ENCODE measurements around the gene GPER1. TPM values are rescaled to one million over a fixed set of nuclear protein-coding genes. Genes with fewer than 3 reads are reported as not detected.
"Not testable (repeated sequence)": the region's sequence is repeated elsewhere in the genome, so short reads cannot be mapped to it uniquely, and the experiment has no call there.

Gene GPER1
- 4.9 and 8.0 TPM in 2 replicates for total RNA-seq (2014; rRNA removed)
- percentile 42 among the genes with signal in this experiment for Bru-seq, nascent RNA
- BruChase-seq, experiment 1, labeled RNA remaining after a 6-hour chase = percentile 58 among the genes with signal in this experiment
- BruChase-seq, experiment 2, labeled RNA remaining after a 2-hour chase = percentile 53 among the genes with signal in this experiment
- long read RNA-seq, transcript GPER1-201 (2 exons, 2,778 nt) = major isoform, 17 of 31 reads
- long read RNA-seq, partial matches to known transcripts = 0 of 31 reads
- long read RNA-seq, other reads (novel, unspliced or antisense) = 9 of 31 reads

- H3K9me2 ChIP-seq (replicated peaks; ENCODE audit: low read length) = no peaks in the 10 kb centered on the region
- POLR2A ChIA-PET (ENCODE audit: unreplicated experiment) = no interaction called here
- peak within 1 kb of the TSS; percentile 88 for H3K4me2 ChIP-seq (ENCODE audit: low read length)
- CTCF ChIA-PET = interaction anchor here (0.6 to 1.2 kb wide), 2 partner anchors 35 to 56 kb away, joined by 3 to 5 read pairs; no protein-coding TSS in a partner anchor
- H3F3A ChIP-seq (ENCODE audit: low read length, unreplicated experiment) = no peaks in the 10 kb centered on the region
- peak within 1 kb of the TSS; percentile 82 for H2AFZ ChIP-seq (ENCODE audit: low read length)
- peak; percentile 67 for DNase-seq
- H3K9ac ChIP-seq (ENCODE audit: low read length) = peak within 1 kb of the TSS; percentile 71
- peak within 1 kb of the TSS; percentile 57 for H3K27ac ChIP-seq (ENCODE audit: low read length)
- ATAC-seq = peak; percentile 79
- peaks cover 31% of the 10 kb centered on the region for H3K4me1 ChIP-seq (ENCODE audit: insufficient read depth, low read length)
- intact Hi-C loops (cut with micrococcal nuclease) = loop anchor here (1.0 to 5.0 kb wide), 3 partner anchors 57 to 89 kb away; no protein-coding TSS in a partner anchor
- peak within 1 kb of the TSS; percentile 70 for H3K4me3 ChIP-seq (ENCODE audit: low read length)
- no peaks in the 10 kb centered on the region for H4K20me1 ChIP-seq (ENCODE audit: low read length)
- peaks cover 5% of the 10 kb centered on the region for H3K79me2 ChIP-seq (ENCODE audit: low read length)
- no peaks in the 10 kb centered on the region for H3K27me3 ChIP-seq (ENCODE audit: low read length)
- no TSS peak for BruUV-seq (replicated peaks)
- H3K36me3 ChIP-seq (ENCODE audit: low read depth, low read length) = no peaks in the 10 kb centered on the region
- H3K9me3 ChIP-seq (ENCODE audit: low read length) = no peaks in the 10 kb centered on the region
- TF ChIP-seq, protein P1, sequence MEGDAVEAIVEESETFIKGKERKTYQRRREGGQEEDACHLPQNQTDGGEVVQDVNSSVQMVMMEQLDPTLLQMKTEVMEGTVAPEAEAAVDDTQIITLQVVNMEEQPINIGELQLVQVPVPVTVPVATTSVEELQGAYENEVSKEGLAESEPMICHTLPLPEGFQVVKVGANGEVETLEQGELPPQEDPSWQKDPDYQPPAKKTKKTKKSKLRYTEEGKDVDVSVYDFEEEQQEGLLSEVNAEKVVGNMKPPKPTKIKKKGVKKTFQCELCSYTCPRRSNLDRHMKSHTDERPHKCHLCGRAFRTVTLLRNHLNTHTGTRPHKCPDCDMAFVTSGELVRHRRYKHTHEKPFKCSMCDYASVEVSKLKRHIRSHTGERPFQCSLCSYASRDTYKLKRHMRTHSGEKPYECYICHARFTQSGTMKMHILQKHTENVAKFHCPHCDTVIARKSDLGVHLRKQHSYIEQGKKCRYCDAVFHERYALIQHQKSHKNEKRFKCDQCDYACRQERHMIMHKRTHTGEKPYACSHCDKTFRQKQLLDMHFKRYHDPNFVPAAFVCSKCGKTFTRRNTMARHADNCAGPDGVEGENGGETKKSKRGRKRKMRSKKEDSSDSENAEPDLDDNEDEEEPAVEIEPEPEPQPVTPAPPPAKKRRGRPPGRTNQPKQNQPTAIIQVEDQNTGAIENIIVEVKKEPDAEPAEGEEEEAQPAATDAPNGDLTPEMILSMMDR (conservative IDR thresholded peaks at IDR 0.05; ENCODE audit: low read depth, low read length) = no peak
- TF ChIP-seq EZH2phosphoT487 (IDR thresholded peaks at IDR 0.05; ENCODE audit: borderline replicate concordance, low read length) = no peak
- TF ChIP-seq EZH2 (IDR thresholded peaks at IDR 0.05; ENCODE audit: low read length, unreplicated experiment) = no peak
These were observed at the start of gene GPER1 for GRCh38 chr7:1087952-1088920. TSS of gene GPER1 (plus strand) at chr7:1088113. CDS start at chr7:1091729, 3,616 bp downstream.

DNA sequence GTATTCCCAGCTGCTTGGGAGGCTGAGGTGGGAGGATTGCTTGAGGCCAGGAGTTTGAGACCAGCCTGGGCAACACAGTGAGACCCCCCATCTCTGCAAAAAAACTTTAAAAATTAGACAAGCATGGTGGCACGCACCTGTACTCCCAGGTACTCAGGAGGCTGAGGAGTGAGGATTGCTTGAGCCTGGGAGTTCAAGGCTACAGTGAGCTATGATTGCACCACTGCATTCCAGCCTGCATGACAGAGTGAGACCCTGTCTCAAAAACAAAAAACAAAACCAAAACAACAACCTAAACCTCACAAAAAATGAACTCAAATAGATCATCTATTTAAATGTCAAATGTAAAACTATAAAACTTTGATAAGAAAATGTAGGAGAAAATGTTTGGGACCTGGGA, 47.7 kb upstream of the GPER1 start:
- DNase-seq; ATAC-seq; H3K9me3 ChIP-seq (ENCODE audit: low read length); H3K27ac ChIP-seq (ENCODE audit: low read length); CTCF ChIA-PET; H3K9me2 ChIP-seq (replicated peaks; ENCODE audit: low read length); H4K20me1 ChIP-seq (ENCODE audit: low read length); H2AFZ ChIP-seq (ENCODE audit: low read length); BruUV-seq (replicated peaks); H3K36me3 ChIP-seq (ENCODE audit: low read depth, low read length); H3K9ac ChIP-seq (ENCODE audit: low read length); H3K4me3 ChIP-seq (ENCODE audit: low read length); H3K4me2 ChIP-seq (ENCODE audit: low read length); H3K27me3 ChIP-seq (ENCODE audit: low read length); POLR2A ChIA-PET (ENCODE audit: unreplicated experiment); H3F3A ChIP-seq (ENCODE audit: low read length, unreplicated experiment): not testable (repeated sequence)
- Histone ChIP-seq H3K79me2 (ENCODE audit: low read length) (peaks cover 22% of the 10 kb centered on the region; the same call in 1 of the 2 replicates), H3K4me1 (ENCODE audit: insufficient read depth, low read length) (peaks cover 22% of the 10 kb centered on the region)
- intact Hi-C loops (cut with micrococcal nuclease) = loop anchor here (5.0 kb wide), 2 partner anchors 48 to 208 kb away; partner anchors contain the start of gene SUN1

DNA sequence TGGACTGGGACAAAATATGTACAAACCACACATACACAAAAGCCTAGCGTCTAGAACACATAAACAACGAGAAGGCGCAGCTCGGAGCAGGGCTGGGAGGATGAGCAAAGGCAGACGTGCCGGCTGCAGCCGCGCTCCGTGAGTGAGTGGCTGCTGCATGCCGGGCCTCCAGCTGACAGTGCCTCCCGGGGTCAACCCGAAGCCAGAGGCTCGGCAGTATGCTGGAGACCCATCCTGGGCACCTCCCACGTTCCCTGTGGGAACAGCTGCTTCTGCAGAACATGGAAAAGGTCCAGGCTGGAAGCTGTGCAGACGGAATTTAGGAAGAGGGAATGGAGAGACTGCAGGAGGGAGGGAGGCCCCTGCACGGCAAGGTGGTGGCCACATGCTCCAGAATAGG, 47.1 kb upstream of the GPER1 start:
- Histone ChIP-seq H3K4me1 (ENCODE audit: insufficient read depth, low read length) (peaks cover 24% of the 10 kb centered on the region), H3K36me3 (ENCODE audit: low read depth, low read length) (no peaks in the 10 kb centered on the region), H4K20me1 (ENCODE audit: low read length) (peaks cover 5% of the 10 kb centered on the region; the same call in 1 of the 2 replicates), H2AFZ (ENCODE audit: low read length) (no peak overlapping the region), H3K79me2 (ENCODE audit: low read length) (peaks cover 27% of the 10 kb centered on the region; the same call in 1 of the 2 replicates), H3F3A (ENCODE audit: low read length, unreplicated experiment) (no peaks in the 10 kb centered on the region), H3K4me2 (ENCODE audit: low read length) (no peak overlapping the region), H3K27ac (ENCODE audit: low read length) (no peak overlapping the region), H3K9me2 (replicated peaks; ENCODE audit: low read length) (no peaks in the 10 kb centered on the region), H3K9ac (ENCODE audit: low read length) (no peak overlapping the region), H3K27me3 (ENCODE audit: low read length) (no peaks in the 10 kb centered on the region), H3K9me3 (ENCODE audit: low read length) (no peaks in the 10 kb centered on the region), H3K4me3 (ENCODE audit: low read length) (no peak overlapping the region)
- ChIA-PET POLR2A (ENCODE audit: unreplicated experiment) (no interaction called here), CTCF (no interaction called here)
- ATAC-seq (no peak), DNase-seq (no peak)
- intact Hi-C loops (cut with micrococcal nuclease) = loop anchor here (5.0 kb wide), 2 partner anchors 48 to 208 kb away; partner anchors contain the start of gene SUN1
- TF ChIP-seq EZH2phosphoT487 (IDR thresholded peaks at IDR 0.05; ENCODE audit: borderline replicate concordance, low read length) = no peak
- TF ChIP-seq, protein P1 (conservative IDR thresholded peaks at IDR 0.05; ENCODE audit: low read depth, low read length) = no peak
- no peak for TF ChIP-seq EZH2 (IDR thresholded peaks at IDR 0.05; ENCODE audit: low read length, unreplicated experiment)
- no TSS peak for BruUV-seq (replicated peaks)

All from PC-3 (cell line).